ENCODE data around the gene CSMD2.
A peak's percentile ranks its signal among the peaks of the same experiment; 100 is the strongest.

CSMD2 gene

GRCh38 chr1:33660956-33661355 is 504.1 kb downstream of the CSMD2 start:
- DNase-seq, result no peak

GRCh38 chr1:33660244-33660643 is 504.8 kb downstream of the CSMD2 start:
- DNase-seq, result no peak

GRCh38 chr1:33659641-33660040 is 505.4 kb downstream of the CSMD2 start:
- no peak for DNase-seq

GRCh38 chr1:33657833-33658232 is 507.2 kb downstream of the CSMD2 start:
- no peak for DNase-seq

GRCh38 chr1:33656467-33657005 is 508.5 kb downstream of the CSMD2 start:
- DNase-seq, result peak; percentile 31 to 58 (median 50)

- no peak for DNase-seq
Observed at GRCh38 chr1:33655496-33655895, 509.5 kb downstream of the CSMD2 start.

GRCh38 chr1:33654267-33654834 is 510.7 kb downstream of the CSMD2 start:
- peak; percentile 11 to 26 (median 26) for DNase-seq

- DNase-seq, result no peak
Observed at GRCh38 chr1:33653226-33653625, 511.8 kb downstream of the CSMD2 start.

- DNase-seq, result no peak
Observed at GRCh38 chr1:33650708-33651107, 514.3 kb downstream of the CSMD2 start.

- no peak for DNase-seq
Observed at GRCh38 chr1:33649759-33650158, 515.3 kb downstream of the CSMD2 start.

GRCh38 chr1:33643216-33643615 is 521.8 kb downstream of the CSMD2 start:
- DNase-seq, result no peak

- no peak for DNase-seq
Observed at GRCh38 chr1:33641104-33641830, 523.8 kb downstream of the CSMD2 start.

GRCh38 chr1:33640114-33640660 is 524.8 kb downstream of the CSMD2 start:
- no peak for DNase-seq

- no peak for DNase-seq
Observed at GRCh38 chr1:33637846-33638440, 527.1 kb downstream of the CSMD2 start.

GRCh38 chr1:33636209-33636608 is 528.8 kb downstream of the CSMD2 start:
- DNase-seq, result no peak

GRCh38 chr1:33635336-33636012 is 529.6 kb downstream of the CSMD2 start:
- DNase-seq, result no peak

- peak; percentile 32 to 68 (median 62) for DNase-seq
Observed at GRCh38 chr1:33634806-33635205, 530.2 kb downstream of the CSMD2 start.

GRCh38 chr1:33634143-33634542 is 530.9 kb downstream of the CSMD2 start:
- no peak for DNase-seq

- peak; percentile 86 to 95 (median 93) for DNase-seq
Observed at GRCh38 chr1:33633019-33633801, 531.8 kb downstream of the CSMD2 start.

GRCh38 chr1:33630686-33631085 is 534.3 kb downstream of the CSMD2 start:
- DNase-seq, result no peak

GRCh38 chr1:33626801-33627200 is 538.2 kb downstream of the CSMD2 start:
- DNase-seq, result no peak
